GM21619 (cell line): ENCODE results near the gene ENAH.

Source experiments
- ATAC-seq: cut with Tn5 transposase; IDR thresholded peaks from one replicate; pipeline ENCODE4 v1.9.1; 2021; ENCODE audit not compliant: unreplicated experiment

Gene ENAH

GRCh38 chr1:225461533-225462428 lies 191.1 kb downstream of the ENAH start:
- no peak for ATAC-seq

GRCh38 chr1:225460737-225461532 lies 192.0 kb downstream of the ENAH start:
- ATAC-seq, result no peak

- ATAC-seq, result no peak
Observed at GRCh38 chr1:225460021-225460736, 192.7 kb downstream of the ENAH start.

DNA sequence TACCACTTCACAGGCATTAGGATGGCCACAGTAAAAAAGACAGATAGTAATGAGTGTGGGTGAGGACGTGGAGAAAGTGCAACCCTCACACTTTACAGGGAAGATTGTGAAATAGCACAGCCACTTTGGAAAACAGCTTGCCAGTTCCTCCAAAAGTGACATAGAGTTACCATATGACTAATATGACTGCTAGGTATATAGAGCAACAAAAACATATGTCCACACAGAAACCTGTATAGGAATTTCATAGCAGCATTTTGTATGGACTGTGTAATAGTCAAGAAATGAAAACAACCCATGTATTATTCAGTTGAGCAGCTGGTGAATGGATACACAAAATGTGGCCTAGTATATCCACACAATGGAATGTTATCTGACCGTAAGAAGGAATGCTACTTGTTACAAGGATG lies 194.7 kb downstream of the ENAH start:
- ATAC-seq, result no peak

GRCh38 chr1:225454733-225455132 lies 198.2 kb downstream of the ENAH start:
- ATAC-seq, result peak; percentile 67

GRCh38 chr1:225453797-225454648 lies 198.9 kb downstream of the ENAH start:
- peak; percentile 29 for ATAC-seq

DNA sequence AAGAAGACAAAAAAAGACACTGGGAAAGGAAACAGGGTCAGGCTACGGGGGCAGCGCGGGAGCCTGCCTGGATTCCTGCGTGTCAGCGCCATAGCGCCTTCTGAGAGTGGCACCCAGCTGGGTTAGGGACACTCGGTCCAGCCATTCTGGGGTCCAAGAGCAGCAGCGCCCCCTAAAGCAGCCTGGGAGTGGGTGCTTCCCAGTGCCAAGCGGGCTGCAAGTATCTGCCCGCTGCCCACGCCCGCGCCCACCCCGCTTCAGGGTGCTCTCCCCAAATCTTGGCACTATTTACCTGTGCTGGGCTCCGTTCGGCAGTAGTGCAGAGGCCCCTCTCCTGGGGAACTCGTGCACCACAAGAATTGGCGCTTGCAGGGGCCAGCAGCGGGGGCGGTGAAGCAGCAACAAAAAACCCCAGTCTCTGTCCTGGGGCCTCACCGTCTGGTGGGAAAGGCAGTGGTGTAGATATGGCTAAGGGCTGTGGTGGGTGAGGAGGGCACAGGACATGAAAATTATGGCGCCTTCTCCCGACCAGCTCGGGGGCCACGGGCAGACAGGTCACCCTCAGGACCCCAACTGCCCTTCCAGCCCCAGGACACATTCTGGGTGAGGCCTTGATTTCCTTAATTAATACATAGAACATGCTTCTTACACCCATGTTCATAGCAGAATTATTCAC lies 200.9 kb downstream of the ENAH start:
- no peak for ATAC-seq

DNA sequence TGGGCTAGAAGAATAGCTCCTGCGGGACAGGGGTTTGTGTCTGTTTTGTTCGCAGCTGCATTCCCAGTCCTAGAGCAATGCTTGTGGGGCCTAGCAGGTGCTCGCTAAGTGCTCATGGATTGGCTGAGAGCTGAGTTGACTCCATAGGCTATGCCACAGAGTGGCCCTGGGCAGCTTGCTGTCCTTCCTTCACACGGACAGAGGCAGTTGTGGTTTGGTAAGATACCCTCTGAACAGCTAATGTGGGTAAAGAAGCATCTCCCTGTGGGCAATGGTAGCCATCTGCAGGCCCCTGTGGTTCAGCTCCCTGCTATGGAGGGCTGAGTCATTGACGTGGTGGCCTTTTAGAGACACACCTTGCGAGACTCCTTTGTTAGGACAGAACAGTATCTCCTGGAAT lies 201.6 kb downstream of the ENAH start:
- no peak for ATAC-seq

DNA sequence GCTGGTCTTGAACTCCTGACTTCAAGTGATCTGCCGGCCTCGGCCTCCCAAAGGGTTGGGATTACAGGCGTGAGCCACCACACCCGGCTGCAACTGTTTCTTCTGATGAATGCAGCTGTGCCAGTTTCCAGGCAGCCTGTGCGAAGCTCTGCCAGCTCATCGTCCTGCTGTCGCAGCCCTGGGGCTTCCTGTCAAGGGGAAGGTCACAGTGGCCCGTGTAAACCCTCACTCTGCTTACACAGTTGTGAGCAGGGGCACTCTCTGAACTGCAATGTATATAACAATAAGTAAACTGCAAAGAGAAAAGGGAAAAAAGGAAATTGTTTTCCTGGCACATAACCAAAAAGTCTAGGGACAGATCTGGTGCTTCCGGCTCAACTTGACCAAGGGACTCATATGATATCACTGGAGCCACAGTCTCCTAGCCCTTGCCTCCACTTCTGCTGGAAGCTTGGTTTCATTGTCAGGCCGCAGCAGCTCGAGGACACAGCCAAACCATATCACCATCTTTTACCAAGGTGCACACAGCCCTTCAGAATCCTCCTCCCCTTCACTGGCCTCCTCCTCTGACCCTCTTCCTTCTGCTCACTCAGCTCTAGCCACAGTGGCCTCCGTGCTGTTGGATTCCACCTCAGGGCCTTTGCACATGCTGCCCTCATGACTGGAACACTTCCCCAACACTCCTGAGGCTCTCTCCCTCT lies 202.3 kb downstream of the ENAH start:
- ATAC-seq, result no peak

- no peak for ATAC-seq
Observed at GRCh38 chr1:225449774-225450173, 203.1 kb downstream of the ENAH start.

DNA sequence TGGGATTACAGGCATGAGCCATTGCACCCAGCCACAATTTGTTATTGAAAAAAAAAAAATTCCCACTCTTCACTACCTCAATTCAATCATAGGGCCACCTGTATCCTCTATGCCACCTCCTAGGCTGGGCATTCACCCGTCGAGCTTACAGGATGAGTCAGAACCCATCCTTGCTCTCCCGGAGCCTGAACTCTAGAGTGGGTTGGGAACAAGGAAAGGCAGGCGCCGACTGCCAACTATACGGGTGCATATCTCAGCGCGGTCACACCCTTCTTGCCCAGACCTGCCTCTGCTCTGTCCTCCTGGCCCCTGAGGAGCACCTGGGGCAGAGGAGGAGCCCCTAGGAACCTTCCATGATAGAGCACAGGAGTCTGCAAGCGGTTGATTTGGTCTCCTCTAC lies 203.7 kb downstream of the ENAH start:
- ATAC-seq, result no peak

DNA sequence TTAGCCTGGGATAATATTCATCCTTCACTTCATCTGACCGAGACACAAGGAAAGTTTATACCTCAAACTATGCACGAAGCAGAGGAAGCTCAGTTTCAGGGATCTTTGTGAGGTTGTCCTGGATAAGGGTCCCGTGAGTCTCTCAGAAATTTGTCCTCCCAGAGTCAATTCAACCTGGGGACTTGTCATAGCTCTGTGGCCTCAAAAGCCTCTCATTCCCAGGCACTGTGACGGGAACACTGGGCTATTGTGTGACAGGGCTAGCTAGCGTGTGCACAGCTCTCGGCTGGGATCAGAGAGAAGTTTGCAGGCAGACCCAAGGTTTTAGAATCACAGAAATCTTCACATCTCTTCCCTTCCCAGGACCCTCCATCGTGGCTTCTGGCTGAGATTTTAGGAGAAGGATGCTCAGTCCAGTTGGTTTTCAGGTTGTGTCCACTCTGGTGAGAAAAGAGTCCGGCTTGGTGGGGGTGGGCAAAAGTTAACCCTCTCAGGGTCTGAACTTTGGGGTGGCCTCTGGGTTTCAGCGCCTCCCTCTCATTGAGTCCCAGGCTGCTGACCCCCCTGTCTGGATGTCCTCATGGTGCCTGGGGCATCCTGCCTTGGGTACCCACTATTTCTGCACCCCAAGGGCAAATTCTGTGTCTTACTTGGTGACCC lies 204.6 kb downstream of the ENAH start:
- ATAC-seq, result no peak

GRCh38 chr1:225447650-225448089 lies 205.3 kb downstream of the ENAH start:
- no peak for ATAC-seq

GRCh38 chr1:225446981-225447615 lies 205.8 kb downstream of the ENAH start:
- no peak for ATAC-seq

GRCh38 chr1:225446595-225446960 lies 206.3 kb downstream of the ENAH start:
- ATAC-seq, result no peak

DNA sequence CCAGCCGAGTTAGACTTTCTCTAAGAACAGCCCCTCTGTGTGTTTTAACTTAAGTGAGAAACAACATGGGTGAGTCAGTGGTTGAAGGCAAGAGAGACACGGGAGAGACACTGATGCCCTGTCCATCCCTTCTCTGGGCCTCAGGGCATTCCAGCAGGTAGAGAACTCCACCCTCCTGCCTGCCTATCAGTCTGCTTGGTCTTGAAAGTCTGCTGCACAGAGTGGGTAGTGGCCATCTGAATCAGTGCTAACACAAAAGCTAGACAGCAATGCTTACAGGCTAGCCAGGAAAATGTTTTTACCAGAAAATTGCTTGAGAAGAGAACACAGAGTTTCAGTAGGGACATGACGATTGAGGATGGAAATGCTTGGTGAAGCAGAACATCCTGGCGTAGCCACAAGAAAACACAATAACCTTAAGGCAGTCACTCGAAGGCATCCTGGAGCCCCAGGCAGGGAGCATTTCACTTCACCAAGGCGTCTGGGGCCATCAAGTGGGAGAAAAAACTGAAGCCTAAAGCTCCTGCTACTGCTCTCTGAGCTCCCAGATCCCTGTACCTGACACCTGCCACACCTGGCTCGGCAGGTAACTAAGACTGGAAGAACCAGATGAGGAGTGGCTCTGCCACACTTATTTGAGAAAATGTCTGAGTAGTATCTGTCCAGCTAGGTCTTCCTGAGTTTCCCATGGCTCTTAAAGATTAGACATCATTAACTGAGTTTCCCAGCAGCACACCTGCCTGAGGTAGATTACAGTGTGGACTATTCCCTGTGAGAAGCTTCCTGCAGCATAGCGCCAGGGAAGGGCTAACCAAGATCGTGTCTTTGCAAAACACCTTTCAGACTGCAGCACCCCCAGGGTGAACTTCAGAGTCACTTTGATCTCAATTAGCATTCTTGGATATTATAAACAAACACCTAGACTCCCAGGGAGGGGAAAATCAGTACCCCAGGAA lies 207.0 kb downstream of the ENAH start:
- no peak for ATAC-seq

DNA sequence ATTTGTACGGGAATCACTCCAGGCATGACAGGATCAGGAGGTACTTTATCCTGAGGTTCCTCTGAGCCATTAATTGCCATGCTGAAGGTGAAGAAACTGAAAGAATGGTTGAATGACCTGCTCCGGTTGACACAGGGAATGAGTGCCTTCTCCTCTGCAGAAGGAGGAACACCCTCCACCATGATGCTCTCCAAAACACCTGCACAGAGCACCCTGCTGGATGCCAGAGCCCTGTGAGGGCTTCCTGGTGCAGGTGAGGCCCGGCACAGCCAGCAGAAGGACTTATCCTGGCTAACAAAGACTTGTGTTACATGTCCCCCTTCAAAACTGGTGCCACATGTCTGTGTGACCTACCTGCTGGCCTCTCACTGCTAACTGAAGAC lies 210.8 kb downstream of the ENAH start:
- no peak for ATAC-seq
